Measurements from ENCODE around the gene UBASH3B.

DNA sequence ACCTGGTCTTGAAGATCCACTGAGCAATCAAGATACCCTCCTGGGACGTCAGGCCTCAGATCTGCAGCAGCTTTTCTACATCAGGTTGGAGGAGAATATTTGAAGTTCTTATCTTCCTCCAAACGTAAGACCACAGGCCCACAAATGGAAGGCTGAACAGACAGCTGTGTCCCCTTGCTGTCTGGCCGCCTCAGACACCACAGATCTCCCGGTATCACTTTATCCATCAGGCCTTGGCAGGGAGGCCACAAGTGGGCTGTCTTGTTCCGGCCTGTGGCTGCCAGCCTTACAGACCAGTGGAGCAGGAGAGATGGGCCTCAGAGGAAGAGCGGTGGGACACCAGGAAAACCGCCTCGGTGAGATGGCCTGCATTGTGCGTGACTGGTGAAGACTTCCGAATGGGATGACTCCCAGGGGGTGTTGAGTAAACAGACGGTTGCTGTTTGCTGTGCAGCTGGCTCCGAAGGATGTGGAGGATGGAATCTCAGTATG, 15.9 kb downstream of the UBASH3B start:
- TF ChIP-seq, protein P1, sequence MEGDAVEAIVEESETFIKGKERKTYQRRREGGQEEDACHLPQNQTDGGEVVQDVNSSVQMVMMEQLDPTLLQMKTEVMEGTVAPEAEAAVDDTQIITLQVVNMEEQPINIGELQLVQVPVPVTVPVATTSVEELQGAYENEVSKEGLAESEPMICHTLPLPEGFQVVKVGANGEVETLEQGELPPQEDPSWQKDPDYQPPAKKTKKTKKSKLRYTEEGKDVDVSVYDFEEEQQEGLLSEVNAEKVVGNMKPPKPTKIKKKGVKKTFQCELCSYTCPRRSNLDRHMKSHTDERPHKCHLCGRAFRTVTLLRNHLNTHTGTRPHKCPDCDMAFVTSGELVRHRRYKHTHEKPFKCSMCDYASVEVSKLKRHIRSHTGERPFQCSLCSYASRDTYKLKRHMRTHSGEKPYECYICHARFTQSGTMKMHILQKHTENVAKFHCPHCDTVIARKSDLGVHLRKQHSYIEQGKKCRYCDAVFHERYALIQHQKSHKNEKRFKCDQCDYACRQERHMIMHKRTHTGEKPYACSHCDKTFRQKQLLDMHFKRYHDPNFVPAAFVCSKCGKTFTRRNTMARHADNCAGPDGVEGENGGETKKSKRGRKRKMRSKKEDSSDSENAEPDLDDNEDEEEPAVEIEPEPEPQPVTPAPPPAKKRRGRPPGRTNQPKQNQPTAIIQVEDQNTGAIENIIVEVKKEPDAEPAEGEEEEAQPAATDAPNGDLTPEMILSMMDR (IDR thresholded peaks at IDR 0.05): no peak
- no peak for TF ChIP-seq POLR2A (IDR thresholded peaks at IDR 0.05)
